Measurements from ENCODE around the gene AKAP6.

DNA sequence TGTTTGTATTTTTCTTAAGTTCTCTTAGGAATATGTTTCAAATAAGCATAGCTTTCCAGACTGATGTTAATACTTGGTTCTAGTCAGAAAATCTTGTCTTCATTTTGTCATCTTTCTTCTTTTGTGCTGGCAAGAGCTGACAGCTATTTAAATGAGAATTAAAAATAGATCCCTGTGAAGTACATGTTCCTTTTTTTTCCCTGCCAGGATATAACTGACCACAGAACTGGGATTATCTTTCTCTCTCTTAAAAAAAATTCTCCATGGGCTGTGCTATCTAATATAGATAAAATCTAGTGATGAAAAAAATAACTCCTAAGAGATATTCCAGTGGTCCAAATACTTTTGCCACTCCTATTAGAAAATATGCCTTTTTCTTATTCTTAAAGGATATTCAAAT lies 163.4 kb downstream of the AKAP6 start:
- TF ChIP-seq, protein P1, sequence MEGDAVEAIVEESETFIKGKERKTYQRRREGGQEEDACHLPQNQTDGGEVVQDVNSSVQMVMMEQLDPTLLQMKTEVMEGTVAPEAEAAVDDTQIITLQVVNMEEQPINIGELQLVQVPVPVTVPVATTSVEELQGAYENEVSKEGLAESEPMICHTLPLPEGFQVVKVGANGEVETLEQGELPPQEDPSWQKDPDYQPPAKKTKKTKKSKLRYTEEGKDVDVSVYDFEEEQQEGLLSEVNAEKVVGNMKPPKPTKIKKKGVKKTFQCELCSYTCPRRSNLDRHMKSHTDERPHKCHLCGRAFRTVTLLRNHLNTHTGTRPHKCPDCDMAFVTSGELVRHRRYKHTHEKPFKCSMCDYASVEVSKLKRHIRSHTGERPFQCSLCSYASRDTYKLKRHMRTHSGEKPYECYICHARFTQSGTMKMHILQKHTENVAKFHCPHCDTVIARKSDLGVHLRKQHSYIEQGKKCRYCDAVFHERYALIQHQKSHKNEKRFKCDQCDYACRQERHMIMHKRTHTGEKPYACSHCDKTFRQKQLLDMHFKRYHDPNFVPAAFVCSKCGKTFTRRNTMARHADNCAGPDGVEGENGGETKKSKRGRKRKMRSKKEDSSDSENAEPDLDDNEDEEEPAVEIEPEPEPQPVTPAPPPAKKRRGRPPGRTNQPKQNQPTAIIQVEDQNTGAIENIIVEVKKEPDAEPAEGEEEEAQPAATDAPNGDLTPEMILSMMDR (conservative IDR thresholded peaks at IDR 0.05) = no peak
- TF ChIP-seq ZFX (IDR thresholded peaks at IDR 0.05) = no peak
